DMS79 (cell line): Measurements from ENCODE around the gene CDKN2B-AS1.
"Not testable (repeated sequence)": the region's sequence is repeated elsewhere in the genome, so short reads cannot be mapped to it uniquely, and the experiment has no call there.

Experiments
- DNase-seq: peaks from one replicate; lab custom pipeline; 2025; lab: John Stamatoyannopoulos, UW

The CDKN2B-AS1 gene

DNA sequence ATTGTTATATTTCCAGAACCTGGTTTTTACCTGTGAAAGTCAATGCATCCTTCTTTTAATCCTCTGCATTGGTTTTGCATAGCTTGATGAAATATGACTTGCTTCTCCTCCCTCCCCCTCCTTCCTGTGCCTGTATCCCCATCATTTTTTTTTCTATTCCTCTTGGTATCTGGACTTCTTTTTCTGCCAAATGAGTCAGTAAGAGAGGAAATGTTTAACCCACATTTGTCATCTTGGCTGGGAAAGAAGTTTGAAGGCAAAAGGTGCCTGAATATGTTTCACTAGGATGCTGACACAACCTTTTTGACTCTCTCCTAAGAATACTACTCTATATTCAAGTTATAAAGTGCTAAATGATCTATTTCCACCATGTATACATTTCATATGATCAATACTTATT lies 50.0 kb downstream of the CDKN2B-AS1 start:
- DNase-seq: no peak

DNA sequence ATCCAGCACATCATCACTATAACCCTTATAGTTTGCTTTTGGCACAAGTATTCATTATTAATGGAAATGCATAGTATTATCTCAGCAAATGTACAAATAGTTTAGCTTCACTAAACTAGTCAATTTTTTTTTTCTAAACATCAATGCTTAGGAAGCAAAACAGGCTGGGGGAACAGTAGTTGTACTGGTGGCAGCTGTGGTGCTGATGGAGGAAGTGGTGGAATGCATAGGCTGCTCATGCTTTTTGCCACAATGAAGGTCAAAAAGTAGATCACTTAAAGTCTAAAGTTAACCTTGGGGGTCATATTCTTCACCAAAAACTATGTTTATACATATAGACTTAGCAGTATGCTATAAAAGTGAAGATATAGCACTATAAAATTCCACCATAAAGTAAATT lies 50.8 kb downstream of the CDKN2B-AS1 start:
- DNase-seq: no peak

DNA sequence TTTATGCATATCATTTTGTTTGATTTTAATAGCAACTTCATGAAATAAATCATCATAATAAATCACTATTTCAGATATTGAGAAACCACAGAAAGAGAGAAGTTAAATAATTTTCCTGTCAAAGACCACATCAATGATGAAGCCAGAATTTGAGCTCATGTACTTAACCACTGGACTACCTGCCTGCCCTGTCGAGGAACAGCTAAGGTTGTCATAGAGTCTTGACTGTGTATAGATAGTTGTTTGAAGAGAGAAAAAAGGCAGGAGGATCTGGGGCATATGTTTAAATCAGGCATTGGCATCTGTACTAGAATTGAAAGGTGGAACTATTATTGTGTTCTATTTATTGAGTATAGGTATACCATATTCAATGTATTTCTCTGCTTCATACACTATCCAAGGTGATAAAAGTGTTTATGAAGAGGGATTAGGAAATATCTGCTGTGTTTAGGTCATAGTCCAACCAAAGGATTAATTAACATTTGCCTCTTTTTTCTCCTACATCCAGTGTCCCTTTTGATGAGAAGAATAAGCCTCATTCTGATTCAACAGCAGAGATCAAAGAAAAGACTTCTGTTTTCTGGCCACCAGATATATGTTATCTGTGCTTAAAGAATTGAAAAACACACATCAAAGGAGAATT lies 51.8 kb downstream of the CDKN2B-AS1 start:
- no peak for DNase-seq

DNA sequence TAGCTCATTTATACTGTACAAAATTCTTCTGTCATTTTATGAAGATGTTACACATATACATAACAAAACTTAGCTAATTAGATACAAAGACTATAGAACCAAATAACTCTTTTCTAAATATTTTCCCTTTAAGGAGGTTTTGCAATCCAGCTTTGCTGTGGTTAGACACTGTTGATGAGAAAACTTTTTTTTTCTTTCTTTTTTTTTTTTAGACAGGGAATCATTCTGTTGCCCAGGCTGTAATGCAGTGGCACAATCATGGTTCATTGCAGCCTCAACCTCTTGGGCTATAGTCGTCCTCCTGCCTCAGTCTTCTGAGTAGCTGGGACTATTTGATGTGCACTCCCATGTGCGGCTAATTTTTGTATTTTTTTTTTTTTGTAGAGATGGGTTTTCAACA lies 53.0 kb downstream of the CDKN2B-AS1 start:
- DNase-seq: no peak

DNA sequence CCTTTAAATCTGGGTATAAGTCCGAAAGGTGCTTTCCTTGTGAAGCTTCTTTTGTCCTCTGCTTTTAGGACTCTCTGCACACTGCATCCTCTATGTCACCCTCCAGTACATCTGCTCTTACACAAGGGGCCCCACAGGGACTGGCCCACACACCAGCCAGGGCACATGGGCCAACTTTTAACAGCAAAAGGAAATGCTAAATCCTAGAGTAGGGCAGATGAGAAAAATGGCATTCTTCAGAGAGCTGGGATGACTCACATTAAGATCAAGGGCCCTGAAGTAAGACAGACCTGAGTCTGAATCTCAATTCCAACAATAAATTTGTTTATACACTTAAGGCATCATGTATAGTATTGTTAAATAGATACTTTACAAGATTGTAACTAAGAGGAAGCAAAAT lies 54.8 kb downstream of the CDKN2B-AS1 start:
- no peak for DNase-seq

DNA sequence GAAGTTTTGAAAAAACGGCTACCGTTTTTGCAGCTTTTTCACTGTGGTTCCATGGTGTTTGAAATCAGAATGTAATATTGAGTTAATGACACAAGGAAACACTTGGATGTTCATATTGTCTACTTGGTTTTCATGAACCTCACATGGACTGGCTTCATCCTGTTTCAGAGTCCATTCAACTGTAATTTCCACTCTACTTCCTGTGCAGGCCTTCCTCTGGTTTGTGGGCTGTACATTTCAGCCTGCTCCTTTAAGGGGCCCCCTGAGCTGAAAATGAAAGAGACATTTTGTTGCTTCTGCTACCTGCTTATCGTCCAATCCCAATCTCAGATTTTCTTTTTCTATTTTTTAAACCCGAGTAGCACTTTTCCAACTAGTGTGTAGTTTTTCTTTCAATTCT lies 56.3 kb downstream of the CDKN2B-AS1 start:
- no peak for DNase-seq

DNA sequence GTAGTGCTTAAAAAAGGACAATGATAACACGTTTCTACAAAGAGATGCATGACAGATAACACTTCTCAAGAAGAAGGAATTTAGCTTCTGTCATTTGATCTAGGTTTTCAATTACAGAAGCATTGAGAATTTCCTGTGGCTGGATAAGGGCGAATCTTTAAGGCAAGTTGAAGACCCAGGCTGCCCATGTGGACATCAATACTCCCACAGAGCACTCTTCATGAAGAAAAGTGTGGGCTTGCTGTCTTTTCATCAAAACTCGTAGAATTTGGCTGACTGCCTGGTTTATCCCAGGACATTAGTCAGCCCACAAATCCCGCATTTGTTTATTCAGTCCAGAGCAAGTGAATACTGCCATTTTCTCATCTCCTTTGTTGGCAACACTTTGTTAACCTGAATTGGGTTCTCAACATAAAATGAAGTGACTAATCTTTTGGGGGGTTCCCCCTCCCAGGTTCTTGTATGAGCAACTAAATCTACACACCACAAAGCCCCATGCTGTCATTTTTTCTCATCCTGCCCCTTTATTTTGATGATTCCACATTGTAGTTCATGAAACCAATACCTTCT lies 57.9 kb downstream of the CDKN2B-AS1 start:
- no peak for DNase-seq

DNA sequence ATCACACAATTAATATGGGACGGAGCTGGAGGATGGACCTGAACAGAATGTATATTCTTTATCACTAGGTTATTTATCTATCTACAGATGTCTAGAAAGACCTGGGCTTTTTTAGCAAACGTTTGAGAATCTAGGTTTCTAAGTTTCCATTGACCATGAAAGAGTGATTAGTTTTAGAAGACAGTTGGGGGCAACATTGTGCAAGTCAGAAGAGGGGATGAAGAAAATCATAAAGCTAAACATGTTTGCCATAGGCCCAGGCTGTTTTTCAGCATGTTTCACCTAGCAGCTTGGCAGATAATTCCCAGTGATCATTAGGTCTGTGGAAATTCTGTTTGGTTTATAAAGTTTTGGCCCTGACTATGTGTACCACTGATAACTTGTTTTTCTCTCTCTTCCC lies 58.6 kb downstream of the CDKN2B-AS1 start:
- DNase-seq: no peak

DNA sequence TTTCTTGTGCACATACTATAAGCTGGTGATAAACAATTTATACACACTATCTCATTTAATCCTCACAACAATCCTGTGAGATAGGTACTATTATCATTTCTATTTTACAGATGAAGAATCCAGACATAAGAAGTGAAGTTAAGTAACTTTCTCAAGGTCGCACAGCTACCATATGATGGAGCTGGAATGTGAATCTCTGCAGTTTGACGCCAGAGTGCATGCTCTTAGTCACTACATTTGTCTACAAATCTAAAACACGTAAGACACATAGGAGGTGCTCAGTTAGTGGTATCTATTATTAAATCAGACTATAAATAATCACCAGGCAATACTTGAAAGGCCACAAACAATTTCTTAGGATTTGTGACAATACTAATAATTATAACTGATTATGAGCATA lies 59.5 kb downstream of the CDKN2B-AS1 start:
- no peak for DNase-seq

DNA sequence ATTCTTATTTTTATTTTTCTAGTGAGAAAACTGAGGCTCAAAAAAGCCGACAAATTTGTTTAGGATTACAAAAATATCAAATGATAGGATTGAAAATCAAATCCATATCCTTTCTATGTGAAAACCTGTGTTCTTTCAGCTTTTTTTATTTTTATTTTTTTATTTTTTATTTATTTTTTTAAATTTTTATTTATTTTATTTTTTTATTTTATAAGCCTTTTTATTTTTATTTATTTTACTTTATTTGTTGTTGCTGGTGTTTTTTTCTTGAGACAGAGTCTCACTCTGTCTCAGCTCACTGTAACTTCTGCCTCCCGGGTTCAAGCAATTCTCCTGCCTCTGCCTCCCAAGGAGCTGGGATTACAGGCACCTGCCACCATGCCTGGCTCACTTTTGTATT lies 59.9 kb downstream of the CDKN2B-AS1 start:
- DNase-seq: no peak

DNA sequence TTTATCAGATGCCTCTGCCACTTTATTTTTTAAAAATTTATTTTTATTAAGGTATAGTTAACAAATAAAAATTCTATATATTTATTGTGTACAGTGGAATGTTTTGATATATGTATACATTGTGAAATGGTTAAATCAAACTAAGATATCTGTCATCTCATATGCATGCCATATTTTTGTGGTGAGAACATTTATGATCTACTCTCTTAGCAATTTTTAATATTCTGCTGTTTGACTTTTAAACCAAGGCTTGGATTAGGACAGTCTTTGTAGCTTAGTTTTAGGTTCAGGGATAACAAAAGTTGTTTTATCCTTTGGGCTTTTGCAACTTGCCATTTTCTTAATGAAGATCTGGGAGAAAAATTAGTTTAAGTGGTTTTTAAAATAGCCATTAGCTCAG lies 60.5 kb downstream of the CDKN2B-AS1 start:
- no peak for DNase-seq

DNA sequence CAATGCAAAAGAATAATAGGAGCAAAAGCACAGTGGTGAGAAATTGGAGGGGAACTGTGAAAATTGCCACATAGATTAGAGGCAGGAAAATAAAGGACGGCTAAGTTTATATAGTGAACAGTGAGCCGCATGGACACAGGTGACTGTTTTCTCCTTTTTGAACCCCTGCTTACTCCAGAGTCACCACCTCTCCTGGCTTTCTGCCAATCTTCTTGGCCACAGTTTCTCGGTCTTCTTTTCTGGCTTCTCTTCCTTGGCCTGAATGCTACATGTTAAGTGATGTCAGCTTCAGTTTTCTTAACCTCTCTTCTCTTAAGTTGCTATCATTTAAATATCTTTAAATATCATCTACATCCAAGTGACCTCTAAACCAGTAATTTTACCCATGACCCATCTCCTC lies 61.8 kb downstream of the CDKN2B-AS1 start:
- DNase-seq: no peak

DNA sequence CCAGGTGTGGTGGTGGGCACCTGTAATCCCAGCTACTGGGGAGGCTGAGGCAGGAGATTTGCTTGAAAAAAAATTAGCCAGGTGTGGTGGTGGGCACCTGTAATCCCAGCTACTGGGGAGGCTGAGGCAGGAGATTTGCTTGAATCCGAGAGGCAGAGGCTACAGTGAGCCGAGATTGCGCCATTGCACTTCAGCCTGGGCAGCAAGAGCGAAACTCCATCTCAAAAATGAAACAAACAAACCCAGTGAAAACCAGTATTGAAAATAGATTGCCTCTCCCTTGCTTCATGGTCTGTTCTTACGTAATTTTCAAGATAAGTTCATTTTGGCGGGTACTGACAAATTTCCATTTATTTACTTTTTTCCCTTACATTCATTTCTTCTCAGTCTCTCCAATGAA lies 63.4 kb downstream of the CDKN2B-AS1 start:
- not testable (repeated sequence) for DNase-seq

DNA sequence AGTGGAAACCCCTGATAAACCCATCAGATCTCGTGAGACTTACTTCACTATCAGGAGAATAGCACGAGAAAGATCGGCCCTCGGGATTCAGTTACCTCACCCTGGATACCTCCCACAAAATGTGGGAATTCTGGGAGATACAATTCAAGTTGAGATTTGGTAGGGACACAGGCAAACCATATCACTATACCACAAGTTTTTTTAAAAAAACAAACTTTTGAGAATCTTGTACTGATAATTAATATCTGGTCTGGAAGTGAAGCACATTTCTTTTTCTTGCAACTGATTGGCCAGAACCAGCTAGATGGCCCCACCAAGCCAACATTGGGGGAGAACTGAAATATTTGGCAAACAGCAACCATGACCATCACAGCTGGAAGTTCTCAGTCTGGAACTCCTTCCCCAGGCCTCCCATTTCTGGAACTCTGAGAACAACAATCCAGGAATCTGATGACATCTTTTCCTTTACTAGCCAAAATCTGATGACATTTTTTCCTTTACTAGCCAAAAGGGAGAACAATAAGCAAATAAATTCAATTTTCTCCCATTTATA lies 66.3 kb downstream of the CDKN2B-AS1 start:
- no peak for DNase-seq

DNA sequence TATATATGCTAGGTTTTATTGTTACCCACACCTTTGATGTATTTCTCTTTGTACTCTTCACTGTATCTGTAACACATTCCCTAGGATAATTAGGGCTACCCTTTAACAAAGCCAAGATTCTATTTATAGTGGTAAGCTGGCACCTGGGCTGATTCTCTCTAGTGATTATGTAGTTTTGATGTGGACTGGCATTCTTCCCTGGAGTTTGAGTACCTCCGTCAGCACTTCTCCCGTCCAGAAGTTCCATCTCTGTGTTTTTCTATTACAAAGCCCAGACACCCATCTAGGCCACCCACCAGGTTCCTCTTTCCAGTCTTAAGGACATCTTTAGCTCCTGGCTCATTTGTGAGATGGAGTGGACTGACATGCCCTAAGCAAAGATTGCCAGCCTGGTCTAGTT lies 70.4 kb downstream of the CDKN2B-AS1 start:
- no peak for DNase-seq

DNA sequence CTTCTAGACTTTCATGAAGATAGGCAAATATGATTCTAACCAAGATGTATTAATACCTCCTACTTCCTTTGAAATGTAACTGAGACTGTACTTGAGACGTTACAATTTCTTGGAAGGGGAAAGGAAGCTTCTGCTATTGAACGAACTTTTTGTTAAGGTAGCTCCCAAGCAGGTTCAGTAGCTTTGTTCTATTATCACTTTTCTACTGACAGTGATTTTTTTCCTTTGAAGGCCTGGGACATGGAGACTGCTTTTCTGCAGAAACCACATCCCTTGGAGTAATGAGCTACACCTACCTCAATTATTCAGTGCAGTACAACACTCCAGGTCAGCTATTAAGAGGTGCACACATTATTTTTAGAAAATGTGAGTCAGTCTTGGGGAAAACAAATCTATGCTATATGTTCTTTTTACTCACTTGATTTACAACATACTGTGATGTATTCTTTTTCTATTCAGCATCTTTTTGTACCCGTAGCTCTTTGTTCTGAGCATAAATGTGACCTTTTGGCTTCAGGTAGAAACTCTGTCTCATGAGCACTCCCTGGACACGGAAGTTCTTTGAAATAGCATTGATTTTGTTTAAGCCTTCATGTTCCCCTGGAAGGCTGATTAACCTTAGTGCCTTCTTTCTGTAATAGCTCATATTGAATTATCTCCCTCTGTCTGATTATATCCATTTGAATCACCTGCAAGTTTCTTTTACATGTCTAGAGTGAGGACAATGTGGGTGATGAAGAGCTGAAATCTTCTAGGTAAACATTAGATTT lies 71.0 kb downstream of the CDKN2B-AS1 start:
- no peak for DNase-seq

DNA sequence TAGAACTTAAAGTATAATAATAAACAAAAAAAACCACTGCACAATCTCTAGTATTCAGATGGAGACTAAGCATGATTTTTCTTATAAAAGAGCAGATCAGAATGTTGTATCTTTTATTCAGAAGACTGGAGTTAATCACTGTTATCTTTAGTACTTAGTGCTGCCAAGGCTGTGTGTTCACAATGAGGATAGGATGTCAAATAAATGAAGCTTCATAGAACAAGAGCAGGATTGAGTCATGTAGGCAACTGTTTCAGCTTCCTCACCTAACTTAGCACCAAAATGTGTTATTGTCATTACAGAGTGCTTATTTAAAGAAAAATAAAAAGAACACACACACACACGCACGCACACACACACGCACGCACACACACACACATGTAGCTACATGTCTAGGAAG lies 72.6 kb downstream of the CDKN2B-AS1 start:
- no peak for DNase-seq

DNA sequence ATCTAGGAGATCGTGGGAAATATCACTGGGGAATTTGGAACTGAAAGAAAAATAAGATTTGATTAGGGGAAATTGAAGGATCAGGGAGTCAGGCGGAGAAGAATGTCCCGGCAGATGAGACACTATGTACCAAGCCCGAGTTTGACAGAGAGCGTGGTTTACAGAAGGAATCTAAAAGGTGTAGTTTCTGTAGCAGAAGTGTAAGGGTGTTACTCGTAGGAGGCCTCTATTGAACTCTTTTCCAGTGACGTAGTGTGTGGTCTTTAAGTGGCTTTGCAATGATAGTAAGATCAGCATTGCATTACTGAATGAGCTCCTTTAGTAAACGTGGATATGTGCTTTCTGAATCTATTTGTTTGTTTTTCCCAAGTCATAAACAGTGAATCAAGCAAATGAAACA lies 73.8 kb downstream of the CDKN2B-AS1 start:
- DNase-seq: no peak

DNA sequence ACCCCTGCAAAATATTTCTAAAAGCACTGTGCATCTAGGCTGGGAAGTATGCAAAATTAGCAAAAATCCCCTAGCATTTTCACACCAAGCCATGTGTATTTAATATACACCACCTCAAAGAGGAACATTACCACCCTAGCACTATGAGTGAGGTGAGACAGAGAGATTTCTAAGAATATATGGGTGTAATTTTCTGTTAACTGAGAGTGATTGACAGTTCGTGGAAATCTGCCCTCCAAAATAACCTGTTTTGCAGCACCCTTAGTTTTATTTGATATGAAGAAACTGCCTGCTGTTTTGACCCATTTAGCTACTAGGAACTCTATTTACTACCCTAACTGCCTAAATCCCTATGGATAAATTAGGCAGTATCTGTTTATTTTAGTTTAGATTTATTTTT lies 78.8 kb downstream of the CDKN2B-AS1 start:
- DNase-seq: no peak

DNA sequence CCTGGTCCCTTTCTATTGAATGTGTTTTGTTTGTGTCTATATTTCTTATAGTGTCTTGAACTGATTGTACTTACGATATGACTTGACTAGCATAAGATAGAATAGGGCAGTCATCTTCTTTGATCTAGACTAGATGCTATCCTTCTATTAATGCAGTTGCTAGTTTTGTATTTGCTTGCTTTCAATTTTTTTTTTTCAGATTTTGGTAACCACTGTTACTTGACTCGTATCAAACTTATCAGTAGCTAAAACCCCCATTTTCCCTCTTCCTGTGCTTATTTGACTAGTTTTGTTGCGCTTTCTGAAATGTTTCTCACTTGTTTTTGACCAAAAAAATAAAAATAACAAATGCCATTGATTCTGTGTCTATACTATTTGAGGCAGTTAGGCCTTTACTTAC lies 83.5 kb downstream of the CDKN2B-AS1 start:
- DNase-seq: no peak

DNA sequence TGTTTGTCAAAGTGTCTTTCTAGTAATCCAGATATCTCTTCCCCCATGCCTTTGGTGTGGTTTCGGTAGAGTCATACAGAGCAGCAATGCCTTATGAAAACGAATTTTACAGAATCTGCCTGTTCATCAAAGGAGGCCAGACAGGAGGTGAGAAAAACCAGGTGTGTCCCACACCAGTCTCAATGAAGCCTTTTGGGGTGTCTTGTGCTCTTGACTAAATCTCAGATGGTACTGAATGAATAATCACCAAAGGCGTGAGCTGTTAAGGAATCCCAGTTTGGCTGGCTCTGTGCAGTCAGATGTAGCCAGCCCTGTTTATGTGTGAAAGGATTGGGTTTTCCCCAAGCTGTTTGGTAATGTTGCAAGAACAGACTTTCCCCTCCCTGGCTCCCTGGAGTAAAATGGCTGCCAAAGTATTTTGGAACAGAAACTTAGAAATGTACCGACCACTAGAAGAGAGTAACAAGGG lies 85.3 kb downstream of the CDKN2B-AS1 start:
- DNase-seq: no peak

DNA sequence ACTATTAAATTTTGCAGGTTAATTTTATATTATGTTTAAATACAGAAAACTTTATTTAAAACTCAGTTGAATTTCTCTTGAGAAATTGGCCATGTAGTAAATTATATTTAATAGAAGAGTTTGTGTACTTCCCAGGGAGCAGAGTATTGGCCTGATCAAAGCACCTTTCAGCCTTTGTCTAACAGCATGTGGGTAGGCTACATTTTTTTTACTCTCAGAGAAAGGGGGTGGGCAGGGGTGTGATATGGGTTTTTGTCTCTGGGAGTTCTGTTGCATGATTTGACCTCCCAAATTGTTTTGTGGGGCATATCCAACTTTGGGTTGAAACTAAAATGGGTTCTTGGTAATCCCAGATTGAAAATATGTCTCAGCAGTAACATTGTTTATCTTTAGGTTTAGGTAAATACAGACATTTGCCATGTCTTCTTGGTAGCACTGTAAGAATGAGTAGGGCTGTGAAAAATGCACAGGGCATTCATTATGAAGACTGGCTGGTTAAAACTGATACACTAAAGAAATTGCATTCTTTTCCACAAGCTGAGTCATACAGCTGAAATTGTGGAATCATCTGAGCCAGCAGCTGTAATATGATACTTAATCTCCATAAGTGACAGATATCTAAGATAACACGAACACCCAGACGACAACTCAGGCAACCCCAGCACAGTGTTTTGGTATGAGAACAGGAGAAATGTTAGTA lies 89.9 kb downstream of the CDKN2B-AS1 start:
- no peak for DNase-seq
